KBM-7 (cell line): ENCODE data around the gene DGKQ.

Experiments
- DNase-seq: peaks from one replicate; pipeline ENCODE4 v3.0.0-alpha.2; 2015
- in situ Hi-C: fragments of 300-500 bp; cut with MboI; formaldehyde crosslinking; loops from 2 replicates; pipeline ENCODE4 v1.14.3; 2020; ENCODE audit warnings: low sequenced_read_pairs, low pct_unique_long_range_greater_than_20kb, mixed read lengths

Gene DGKQ

DNA sequence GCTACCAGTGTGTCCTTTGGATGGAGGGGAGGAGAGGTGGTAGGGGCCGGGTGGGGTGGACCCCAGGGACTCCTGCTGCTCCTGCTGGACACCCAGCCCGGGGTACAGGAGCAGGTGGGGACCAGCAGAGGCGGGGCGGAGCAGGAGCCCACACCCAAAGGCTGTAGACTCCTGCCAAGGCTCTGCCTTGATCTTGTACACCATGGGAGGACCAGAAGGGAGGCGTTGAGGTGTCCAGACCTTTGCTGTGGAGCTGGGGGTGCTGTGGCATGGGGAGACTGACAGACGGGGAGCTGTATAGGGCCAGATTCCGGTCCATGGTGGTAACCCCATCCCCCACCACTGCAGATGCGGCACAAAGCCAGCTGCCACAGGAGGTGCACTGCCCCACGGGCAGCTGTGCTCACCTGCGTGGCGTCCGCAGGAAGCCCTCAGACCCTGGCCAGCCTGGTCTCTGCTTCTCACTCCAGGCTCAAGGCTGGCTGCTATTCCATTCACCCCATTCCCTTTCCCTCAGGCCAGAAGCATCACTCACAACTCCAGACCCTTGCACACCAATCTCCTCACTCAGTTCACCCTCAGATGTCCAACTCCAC, 24.8 kb upstream of the DGKQ start:
- no peak for DNase-seq
- in situ Hi-C loops = no loop called here

DNA sequence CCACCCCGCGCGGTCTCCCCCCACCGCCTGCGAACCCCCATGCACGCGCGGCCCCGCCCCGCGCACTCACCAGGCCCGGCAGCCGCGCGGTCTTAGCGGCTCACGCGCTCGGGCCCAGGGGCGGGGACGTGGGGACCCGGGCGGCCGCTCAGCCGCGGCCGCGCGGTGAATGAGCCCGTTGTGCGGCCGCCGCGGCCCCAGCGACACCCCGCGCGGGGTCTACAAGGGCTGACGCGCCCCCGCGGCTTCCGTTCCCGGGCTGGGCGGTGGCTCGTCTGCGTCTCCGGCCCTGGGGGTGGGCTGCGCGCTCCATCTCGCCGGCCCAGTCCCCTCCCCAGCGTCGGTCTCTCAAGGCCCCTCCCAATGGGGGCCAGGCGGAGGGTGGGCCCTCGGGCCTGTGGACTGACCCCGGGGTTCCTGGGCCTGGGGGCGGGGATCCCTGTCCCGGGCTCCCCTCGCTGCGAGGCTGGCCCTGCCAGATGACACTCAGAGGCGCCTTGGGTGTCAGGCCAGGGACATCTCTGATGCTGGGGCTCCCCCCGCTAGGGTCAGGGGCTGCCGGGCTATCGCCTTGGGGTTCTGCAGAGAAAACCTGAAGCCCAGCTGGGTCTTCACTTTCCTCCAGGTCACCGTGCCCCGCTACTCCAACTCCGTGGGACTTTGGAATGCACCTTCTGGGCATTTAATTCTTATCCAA, 24.2 kb upstream of the DGKQ start:
- no peak for DNase-seq
- in situ Hi-C loops = no loop called here

DNA sequence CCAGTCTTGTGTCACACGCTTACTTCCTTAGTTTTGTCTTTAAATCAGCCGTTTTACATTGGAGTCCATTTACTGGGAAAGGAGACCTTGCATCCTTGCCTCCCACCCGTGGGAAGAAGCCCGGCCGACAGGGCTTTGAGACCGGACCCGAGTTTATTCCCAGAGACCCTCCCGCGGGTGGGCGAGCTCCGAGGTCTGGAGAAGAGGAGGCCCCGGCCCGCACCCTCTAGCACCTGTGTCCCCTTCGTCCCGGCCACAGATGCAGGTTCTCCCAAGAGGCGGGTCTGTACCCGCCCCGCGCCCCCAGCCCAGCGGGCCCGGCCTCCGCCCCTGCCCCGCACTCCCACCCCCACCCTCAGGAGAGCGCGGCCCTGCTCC, 23.6 kb upstream of the DGKQ start:
- no peak for DNase-seq
- in situ Hi-C loops = no loop called here

DNA sequence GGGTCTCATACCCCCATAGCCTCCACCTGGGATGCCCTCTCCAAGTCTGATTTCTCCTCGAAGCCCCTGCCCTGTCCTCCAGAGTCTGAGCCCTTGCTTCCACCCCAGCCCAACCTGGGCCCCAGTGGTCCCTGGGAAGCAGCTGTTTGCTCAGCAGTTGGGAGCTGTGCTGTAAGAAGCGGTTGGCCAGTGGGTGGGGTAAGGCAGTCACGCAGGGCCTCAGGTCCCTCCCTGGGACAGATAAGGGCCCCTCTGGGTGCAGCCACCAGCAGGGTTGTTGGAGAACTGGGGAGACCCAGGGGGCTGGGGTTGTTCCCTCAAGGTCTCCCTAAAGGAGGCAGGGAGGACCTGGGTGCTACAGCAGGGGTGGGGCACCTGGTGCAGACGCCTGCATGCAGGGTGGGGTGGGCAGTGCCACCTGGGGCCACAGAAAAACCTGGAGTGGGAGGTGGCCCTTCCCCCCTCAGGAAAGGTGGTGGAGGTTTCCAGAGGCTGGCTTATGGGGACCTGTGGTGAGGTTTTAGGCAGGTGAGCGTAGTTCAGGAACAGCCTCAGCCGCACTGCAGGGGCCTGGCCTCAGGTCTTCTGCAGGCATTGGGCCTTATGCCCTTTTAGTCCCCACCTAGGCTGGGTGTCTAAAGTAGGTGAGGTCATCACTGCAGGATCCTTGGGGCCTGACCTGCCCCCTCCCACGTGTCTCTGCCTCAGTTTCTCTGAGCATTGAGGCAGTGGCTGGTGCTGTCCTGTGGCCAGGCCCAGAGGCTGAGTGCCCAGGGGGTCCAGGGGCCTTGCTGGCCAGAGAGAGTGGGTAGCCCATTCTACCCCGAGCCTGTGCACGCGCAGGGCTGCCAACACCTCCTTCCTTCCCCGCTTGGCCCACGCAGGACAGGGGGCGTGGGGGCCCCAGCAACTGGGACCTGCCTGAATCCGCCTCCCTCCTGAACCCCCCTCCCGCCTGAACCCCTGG, 22.9 kb upstream of the DGKQ start:
- in situ Hi-C loops = no loop called here
- DNase-seq = no peak

DNA sequence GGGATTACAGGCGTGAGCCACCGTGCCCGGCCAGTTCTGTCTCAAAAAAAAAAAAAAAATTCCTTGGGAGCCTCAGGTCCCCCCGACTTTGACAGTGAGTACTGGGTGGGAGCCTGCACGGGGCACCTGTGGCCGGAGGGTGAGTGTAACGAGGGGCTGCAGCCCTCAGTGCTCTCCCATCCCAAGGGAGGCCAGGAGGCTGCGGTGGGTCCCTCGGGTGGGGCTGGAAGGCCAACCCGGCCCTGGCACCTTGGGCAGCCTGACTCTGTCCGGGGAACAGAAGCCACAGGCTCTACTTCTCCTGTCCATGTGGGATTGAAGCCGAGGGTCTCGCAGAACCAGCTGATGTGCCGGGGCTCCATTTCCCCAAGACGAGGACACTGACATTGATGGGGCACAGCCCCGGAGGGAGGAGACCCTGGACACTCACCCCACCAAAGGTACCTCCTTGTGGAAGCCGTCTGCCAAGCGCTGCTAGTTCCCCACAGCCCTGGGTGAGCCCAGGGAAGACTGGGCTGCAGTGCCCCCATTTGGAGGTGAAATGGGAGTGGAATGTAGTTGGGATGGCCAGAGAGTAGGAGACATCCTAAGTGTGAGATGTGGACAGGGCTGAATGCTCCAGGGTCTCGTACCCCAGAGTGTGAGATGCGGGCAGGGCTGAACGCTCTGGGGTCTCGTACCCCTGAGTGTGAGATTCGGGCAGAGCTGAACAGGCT, 22.1 kb upstream of the DGKQ start:
- in situ Hi-C loops = no loop called here
- DNase-seq = no peak

DNA sequence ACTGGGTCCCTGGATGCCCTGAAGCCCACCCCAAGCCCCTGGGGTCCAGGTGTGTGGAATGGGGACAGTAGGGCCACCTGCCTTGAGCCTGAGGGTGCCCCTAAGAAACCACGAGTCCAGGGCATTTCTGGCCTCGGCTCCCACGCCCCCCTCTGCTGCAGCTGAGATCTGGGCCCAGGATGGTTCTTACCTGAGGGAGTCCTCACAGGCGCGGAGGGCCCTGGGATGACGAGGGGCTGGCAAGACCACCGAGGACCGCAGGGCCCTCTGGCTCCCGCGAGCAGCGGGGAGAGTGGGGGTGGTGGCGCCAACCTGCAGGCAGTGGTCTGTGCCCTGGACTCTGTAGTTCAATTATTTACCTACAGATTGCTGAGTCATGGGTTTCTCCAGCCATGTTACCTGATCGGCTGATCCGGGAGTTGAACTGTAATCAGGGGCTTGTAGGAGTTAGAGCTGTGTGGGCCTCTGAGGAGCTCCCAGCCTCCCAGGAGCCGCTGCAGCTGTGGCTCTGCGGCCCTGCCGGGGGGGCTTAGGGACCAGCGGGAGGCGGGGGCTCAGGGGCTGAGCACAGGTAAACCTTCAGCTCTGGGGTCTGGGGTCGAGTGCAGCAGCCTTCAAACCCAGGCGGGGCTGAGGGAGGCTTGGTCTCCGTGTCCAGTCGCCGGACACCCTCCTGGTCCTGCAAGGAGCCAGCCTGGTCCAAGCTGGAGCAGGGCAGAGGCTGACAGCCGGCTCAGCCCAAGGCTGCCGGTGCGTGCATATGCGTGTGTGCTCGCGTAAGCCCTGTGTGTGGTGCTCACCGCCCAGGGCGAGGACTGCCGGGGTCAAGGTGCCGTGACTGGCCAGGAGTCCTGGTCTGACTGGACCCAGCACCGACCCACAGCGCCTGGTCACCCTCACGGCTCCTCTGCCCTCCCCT, 20.0 kb upstream of the DGKQ start, which contains the start of gene SLC26A1:
Gene SLC26A1, minus strand, starts transcription at position 294 of the 919 bp plus-strand sequence. CDS start 1,701 bp downstream, outside the sequence.
- in situ Hi-C loops = no loop called here
- DNase-seq = no peak

DNA sequence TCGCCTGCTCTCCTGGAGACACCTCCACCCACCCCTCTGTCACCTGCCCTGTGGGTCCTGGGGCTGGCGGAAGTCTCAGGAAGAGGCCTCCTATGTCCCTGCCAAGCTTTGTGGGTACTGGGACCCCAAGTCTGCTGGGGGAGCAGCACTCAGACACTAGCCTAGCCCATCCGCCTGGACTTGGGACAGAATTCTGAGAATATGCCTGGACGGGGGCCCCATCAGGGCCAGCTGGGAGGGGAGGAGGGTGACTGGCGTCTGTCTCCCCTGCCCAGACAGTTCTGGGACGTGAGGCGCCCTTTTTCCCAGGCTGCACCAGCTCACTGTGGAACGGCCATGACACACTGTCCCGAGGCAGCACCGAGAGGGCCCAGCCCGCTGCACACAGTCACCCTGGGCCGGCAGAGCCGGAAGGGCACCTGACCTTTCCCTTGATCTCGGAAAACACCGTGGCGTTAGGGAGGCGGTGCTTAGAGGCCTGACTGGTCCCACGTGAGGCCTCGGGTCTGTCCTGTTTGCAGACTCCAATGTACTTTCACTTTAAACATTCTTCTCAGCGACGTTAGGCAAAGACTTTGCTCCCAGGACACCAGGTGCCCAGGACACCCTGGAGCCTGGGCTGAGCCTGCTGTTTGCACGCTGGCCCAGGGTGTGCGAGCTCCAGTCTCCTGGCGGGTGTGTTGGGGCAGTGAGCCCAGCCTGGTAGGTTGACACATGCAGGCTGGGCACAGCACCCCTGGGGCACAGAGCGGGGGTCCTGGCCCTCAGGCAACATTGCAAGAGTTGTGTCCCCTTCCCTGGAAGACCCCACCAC, 19.1 kb upstream of the DGKQ start:
- DNase-seq = no peak
- in situ Hi-C loops = no loop called here

DNA sequence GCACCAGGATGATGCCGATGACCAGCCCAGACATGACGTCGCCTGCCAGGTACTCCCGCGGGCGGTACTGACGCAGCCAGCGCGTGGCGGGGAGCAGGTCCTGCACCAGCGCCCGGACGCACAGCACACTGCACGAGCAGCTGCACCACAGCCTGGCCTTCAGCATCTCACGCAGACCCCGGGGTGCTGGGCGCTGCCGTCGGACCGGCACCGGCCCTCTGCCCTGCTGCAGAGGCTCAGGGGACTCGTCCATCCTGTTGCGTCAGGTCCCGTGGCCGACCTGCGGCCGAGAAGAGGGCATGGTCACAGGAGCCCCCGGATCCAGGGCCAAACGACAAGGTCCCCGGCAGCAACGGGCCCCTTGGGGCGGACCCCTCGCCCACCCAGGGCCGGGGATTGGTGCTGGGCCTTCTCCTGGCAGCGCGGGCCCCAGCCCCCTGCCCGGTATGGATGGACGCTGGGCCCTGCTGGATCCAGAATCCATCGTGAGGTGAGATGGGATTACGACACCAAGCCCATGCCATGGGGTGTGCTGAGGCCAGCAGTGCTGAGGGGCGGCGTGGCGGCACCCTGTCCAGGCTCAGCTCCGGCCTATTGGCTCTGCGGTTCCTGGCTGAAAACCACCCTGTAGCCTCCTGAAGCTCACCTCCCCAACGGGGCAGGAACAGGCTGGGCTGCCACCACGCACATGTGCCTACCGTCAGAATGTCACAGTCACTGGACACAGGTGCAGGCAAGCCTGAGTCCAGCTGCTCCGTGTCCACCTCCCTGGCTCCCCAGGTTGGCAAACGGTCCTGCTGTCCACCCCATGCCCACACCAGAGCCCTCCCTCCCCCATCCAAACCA, 18.3 kb upstream of the DGKQ start:
- in situ Hi-C loops = no loop called here
- no peak for DNase-seq

DNA sequence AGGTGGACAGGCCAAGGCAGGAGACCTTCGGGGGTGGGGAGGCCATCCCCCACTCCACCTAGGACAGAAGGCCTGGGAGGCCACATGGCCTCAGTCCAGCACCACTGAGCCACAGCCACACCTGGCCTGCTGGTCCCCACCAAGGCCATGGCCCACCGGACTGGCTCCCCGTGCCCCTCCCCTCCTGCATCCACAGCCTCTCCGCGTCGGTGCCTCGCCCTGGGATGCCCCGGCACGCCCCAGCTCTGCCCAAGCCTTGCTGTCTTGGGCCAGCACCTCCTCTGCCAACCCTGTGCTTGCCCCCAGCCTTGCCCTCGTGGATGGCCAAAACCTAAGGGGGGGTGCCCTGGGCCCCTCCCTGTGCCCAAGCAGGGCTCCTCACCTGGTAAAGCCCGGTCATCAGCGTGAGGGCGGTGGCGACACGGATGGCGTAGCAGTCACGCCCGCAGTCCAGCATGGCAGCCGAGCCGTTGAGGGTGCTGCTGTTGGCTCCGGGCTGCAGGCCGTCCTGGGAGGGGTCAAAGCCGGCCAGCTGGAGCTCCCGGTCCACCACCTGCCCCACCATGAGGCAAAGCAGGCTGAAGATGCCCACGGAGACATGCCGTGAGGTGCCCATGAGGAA, 17.5 kb upstream of the DGKQ start:
- DNase-seq = no peak
- in situ Hi-C loops = no loop called here

DNA sequence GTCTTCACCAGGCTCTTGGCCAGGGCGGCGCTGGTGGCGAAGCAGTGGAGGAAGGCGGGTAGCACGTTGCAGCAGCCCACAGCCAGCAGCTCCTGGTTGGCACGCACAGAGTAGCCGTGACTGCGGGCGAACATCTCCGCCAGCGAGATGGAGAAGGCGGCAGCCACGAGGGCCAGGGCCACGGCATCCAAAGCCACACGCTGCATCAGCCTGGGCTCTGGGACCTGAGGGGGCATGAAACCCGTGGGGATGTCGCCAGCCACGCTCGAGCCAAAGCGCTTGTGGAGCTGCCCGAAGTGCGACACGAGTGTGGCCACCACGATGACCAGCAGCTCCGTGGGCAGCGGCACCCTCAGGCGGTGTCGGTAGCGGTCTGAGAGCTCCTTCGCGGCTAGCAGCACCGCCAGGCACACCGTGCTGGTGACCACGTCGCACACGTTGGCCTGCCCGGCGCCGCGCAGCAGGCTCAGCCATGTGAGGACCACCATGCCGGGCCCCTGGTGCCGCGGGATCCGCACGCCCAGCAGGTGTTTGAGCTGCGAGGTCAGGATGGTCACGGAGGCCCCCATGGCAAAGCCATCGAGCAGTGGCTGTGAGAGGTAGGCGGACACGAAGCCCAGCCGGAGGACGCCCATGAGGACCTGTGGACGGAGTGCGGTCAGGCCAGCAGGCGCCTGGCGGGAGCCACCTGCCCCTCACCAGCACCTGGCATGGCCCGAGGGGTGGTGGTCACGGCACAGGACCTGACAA, 16.5 kb upstream of the DGKQ start:
- in situ Hi-C loops = no loop called here
- no peak for DNase-seq

DNA sequence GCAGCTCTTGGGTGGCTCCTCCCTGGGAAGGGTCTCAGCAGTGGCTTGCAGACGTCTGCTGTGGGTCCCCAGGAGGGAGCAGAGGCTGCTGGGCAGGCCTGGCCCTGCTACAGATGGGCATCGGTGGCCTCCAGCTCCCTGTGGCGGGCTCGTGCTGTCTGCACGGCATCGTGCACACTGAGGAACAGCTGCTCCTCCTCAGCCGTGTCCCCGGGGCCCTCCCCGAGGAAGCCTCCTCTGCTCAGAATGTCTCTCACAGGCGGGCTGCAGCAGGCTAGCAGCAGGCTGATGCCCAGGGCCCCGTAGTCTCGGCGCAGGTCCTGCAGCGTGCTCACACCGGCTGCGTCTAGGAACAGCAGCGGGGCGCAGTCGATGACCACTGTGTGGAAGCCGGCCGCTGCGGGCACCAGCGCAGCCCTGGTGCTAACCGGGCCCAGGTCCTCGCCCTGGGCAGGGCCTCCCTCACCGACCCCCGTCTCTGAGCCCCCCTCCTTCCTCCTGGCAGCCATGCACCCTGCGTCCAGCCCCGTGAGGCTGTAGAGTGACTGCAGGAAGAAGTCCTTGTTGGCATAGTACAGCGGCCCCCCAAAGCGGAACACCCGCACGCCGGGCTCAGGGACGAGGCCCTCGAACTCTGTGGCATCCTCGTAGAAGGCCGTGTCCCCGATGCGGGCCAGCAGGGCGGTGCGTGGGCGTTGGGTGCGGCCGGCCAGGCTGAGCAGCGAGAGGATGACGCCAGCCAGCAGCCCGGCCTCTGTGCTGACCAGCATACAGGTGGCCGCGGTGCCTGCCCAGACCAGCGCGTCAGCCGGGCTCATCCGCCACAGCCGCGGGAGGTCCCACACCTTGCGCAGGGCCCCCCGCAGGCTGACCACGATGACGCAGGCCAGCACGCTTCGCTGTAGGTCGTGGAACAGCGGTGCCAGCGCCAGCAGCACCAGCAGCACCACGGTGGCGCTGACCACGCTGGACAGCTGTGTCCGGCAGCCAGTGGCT, 15.7 kb upstream of the DGKQ start:
- no peak for DNase-seq
- in situ Hi-C loops = no loop called here

DNA sequence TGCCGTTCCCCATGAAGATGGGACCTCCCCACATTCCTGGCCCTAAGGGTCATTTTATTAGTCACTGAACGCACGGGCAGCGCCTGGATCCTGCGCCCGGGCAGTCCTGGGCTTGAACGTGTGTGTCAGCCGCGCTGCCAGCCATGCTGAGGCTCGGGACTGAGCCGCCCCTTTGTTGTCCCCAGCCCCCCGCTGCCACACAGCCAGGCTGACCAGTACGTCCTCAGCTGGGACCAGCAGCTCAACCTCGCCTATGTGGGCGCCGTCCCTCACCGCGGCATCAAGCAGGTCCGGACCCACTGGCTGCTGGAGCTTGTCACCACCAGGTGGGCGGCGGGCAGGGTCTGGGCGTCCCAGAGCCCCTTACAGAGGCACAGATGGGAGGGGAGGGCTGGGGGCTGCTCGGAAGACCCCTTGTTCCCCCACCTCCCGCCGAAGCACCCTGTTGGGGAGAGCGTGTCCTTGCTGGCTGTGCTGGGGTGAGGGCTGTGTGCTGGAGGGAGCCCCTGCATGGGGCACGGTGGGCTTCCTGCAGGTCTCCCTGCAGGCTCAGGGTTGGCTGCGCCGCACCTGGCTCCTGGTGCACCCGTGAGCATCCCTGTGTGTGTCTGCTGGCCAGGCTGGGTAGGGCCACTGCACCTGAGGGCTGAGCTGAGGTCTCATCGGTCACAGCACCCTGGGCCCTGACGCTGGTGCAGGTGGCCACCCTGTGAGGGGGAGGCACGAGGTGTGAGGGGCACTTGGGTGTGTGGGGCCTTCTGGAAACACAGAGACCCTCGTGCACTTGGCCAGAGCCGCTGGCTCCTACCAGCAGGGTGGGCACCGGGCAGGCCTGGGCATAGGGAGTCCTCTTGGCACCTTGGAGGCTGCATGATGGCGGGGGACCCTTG, 14.5 kb upstream of the DGKQ start:
- in situ Hi-C loops = no loop called here
- no peak for DNase-seq

DNA sequence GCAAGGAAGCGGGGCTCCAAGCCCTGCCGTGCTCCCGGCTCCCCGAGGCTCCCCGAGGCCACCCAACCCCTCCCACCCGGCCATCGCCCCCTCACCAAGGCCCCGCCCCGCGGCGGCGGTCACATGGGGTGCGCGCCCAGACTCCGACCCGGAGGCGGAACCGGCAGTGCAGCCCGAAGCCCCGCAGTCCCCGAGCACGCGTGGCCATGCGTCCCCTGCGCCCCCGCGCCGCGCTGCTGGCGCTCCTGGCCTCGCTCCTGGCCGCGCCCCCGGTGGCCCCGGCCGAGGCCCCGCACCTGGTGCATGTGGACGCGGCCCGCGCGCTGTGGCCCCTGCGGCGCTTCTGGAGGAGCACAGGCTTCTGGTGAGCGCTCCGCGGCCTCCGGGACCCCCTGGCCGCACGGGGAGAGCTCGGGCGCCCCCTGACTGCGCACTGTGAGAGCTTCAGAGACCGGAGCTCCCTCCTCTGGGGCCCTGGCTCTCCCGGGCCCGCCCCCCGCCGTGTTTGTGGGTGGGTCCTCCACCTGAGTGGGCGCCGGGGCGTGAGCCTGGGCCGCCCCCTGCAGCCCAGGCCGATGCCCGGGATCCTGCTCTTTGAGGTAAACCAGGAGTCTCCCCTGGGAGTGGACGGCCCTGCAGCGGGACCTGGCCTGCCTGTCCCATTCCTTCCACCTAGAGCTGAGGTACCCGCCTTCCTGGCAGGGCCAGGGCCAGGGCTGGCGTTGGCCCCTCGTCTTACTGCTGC, 13.7 kb upstream of the DGKQ start, which contains the start of gene IDUA:
Gene IDUA, plus strand, starts transcription at position 166 of the 745 bp plus-strand sequence. Its CDS starts 41 bp downstream, at position 207.
- in situ Hi-C loops = no loop called here
- peak; percentile 85 for DNase-seq
